Muscle of arm (tissue), 14 donors: Measurements from ENCODE around the gene PTRHD1. TPM values are rescaled to one million over a fixed set of nuclear protein-coding genes. Genes with fewer than 3 reads are reported as not detected.
A peak's percentile ranks its signal among the peaks of the same experiment; 100 is the strongest.
"Not testable (repeated sequence)": the region's sequence is repeated elsewhere in the genome, so short reads cannot be mapped to it uniquely, and the experiment has no call there.

Experiments used
- DNase-seq: peaks from one replicate; pipeline ENCODE4 v3.0.0-alpha.2; 2013
- long read RNA-seq, 11 donors: transcript quantifications; one replicate each; lab custom pipeline, GENCODE V29; 2026
- polyA plus RNA-seq, 12 donors: library from polyadenylated mRNA; unstranded; fragments of 120-200 nt; gene quantifications; one replicate each; pipeline ENCODE4 v1.2.1, GENCODE V29; 2013; ENCODE audit not compliant: insufficient read length in 12 of 12

The PTRHD1 gene
- polyA plus RNA-seq, result 10 to 100 TPM in 11 of 12 donors, not detected in 1; 34.9 to 47.6 (median 44.2) TPM
- long read RNA-seq, donor 1, transcript PTRHD1-201 (2 exons, 1,105 nt), result major isoform, 108 of 108 reads
- long read RNA-seq, donor 1, partial matches to known transcripts, result 0 of 108 reads
- long read RNA-seq, donor 1, other reads (novel, unspliced or antisense), result 0 of 108 reads
- long read RNA-seq, donor 2, transcript PTRHD1-201 (2 exons, 1,105 nt), result major isoform, 81 of 95 reads
- long read RNA-seq, donor 2, partial matches to known transcripts, result 14 of 95 reads
- long read RNA-seq, donor 2, other reads (novel, unspliced or antisense), result 0 of 95 reads
- long read RNA-seq, donor 3, transcript PTRHD1-201 (2 exons, 1,105 nt), result major isoform, 58 of 69 reads
- long read RNA-seq, donor 3, partial matches to known transcripts, result 11 of 69 reads
- long read RNA-seq, donor 3, other reads (novel, unspliced or antisense), result 0 of 69 reads
- long read RNA-seq, donor 4, transcript PTRHD1-201 (2 exons, 1,105 nt), result major isoform, 45 of 45 reads
- long read RNA-seq, donor 4, partial matches to known transcripts, result 0 of 45 reads
- long read RNA-seq, donor 4, other reads (novel, unspliced or antisense), result 0 of 45 reads
- long read RNA-seq, donor 5, transcript PTRHD1-201 (2 exons, 1,105 nt), result major isoform, 97 of 97 reads
- long read RNA-seq, donor 5, partial matches to known transcripts, result 0 of 97 reads
- long read RNA-seq, donor 5, other reads (novel, unspliced or antisense), result 0 of 97 reads
- long read RNA-seq, donor 6, transcript PTRHD1-201 (2 exons, 1,105 nt), result major isoform, 69 of 78 reads
- long read RNA-seq, donor 6, partial matches to known transcripts, result 9 of 78 reads
- long read RNA-seq, donor 6, other reads (novel, unspliced or antisense), result 0 of 78 reads
- long read RNA-seq, donor 7, transcript PTRHD1-201 (2 exons, 1,105 nt), result major isoform, 45 of 45 reads
- long read RNA-seq, donor 7, partial matches to known transcripts, result 0 of 45 reads
- long read RNA-seq, donor 7, other reads (novel, unspliced or antisense), result 0 of 45 reads
- long read RNA-seq, donor 8, transcript PTRHD1-201 (2 exons, 1,105 nt), result major isoform, 84 of 92 reads
- long read RNA-seq, donor 8, partial matches to known transcripts, result 7 of 92 reads
- long read RNA-seq, donor 8, other reads (novel, unspliced or antisense), result 0 of 92 reads
- long read RNA-seq, donor 9, transcript PTRHD1-201 (2 exons, 1,105 nt), result major isoform, 56 of 72 reads
- long read RNA-seq, donor 9, partial matches to known transcripts, result 16 of 72 reads
- long read RNA-seq, donor 9, other reads (novel, unspliced or antisense), result 0 of 72 reads
- long read RNA-seq, donor 10, transcript PTRHD1-201 (2 exons, 1,105 nt), result major isoform, 84 of 93 reads
- long read RNA-seq, donor 10, partial matches to known transcripts, result 9 of 93 reads
- long read RNA-seq, donor 10, other reads (novel, unspliced or antisense), result 0 of 93 reads
- long read RNA-seq, donor 11, transcript PTRHD1-201 (2 exons, 1,105 nt), result major isoform, 93 of 93 reads
- long read RNA-seq, donor 11, partial matches to known transcripts, result 0 of 93 reads
- long read RNA-seq, donor 11, other reads (novel, unspliced or antisense), result 0 of 93 reads

DNA sequence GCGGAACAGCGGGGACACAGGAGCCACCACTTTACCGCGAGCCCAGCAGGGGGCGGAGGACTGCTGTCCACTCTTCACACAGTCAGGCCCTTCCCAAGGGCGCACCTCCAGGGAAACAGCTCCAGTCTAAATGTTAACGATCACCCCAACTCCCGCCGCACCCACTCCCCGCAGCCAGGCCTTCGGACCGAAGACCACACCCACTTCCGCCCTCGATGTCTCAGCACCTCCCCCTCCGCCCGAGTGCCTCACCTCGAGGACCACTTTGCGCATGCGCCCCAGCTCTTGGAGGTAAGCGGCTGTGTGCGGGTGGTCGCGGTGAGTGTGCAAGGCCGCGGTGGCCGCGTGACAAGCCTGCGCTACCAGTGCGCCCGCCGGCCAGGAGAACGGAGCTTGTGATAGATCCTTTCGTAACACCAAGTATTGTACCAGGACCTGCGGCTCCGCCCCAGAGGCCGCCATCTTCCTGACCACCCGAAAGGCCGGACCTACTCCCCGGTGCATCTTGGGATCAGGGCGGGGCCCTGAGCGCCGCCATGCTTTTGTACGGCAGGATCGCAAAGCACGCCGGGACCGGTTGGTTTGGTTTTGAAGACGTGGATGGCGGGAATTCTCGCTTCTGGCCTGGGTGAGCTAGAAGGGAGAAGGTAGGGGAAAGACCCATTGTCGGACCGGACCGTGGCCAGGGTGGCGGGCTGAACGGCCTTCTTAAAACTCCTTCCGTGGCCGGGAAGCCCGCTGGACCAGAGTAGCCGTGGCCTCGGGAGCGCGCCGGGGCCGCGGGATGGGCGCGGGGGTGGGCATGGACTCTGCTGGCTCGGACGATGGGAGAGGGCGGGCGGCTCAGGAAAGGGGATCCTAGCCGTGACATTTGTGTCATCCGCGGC, at the start of gene PTRHD1, which contains the start of gene CENPO:
TSS of gene PTRHD1 (minus strand) at position 518 of the 887 bp plus-strand sequence. CDS start at position 504, 14 bp downstream.
TSS of gene CENPO (plus strand) at position 552 of the 887 bp plus-strand sequence. CDS start 495 bp downstream, outside the sequence.
- DNase-seq, result peak; percentile 97

GRCh38 chr2:24842081-24843050, 49.2 kb upstream of the PTRHD1 start:
- no peak for DNase-seq

- no peak for DNase-seq
Measured at GRCh38 chr2:24840962-24841945, 48.1 kb upstream of the PTRHD1 start.

DNA sequence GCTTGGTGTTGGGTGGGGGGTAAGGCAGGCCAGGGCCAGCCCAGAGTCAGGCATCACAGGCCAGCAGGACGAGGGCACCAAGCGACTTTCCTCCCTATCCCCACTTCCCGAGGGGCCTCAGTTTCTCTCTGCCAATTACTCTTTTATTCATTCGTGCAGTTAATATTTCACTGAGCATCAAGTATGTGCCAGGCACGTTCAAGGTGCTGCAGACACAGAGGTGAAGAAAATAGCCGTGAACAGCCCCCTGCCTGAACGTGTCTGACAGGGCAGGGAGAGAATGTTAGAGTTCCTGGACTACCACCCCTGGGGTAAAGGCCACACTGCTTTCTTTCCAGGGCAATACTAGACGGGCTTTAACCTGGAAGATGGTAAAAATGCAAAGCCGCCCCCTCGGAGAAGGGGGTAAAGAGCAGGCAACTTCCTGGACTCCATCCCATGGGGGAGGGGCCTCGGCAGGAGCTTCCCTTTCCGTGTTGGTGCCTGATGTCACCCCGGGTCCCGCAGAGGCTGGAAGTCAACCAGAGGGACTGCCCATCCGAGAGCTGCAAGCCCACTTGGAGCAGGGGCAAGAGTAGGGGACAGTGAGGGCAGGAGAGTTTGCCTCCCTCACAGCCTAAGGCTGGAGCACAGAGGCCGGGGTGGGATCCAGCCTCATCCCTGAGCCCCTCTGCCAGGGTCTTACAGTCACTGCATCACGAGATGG, 47.1 kb upstream of the PTRHD1 start:
- no peak for DNase-seq

DNA sequence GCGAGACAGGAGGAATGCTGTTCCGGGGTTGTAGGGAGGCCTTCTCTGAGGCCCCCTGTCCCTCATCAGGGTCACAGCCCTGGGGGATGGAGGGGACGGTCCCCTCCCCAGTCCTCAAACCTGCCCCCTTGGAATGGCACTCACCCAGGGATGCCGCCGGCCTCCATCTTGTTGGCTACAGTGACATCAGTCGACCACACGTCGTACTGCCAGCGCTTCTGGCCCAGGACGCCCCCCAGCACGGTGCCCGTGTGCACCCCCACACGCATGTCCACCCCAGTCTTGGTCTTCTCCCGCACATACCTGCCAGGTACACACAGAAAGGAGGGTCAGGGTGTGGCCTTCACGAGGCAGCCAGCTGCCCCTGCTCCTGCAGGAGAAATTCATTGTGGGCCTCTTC, 46.5 kb upstream of the PTRHD1 start:
- DNase-seq, result no peak

GRCh38 chr2:24838541-24838940, 45.4 kb upstream of the PTRHD1 start:
- no peak for DNase-seq

DNA sequence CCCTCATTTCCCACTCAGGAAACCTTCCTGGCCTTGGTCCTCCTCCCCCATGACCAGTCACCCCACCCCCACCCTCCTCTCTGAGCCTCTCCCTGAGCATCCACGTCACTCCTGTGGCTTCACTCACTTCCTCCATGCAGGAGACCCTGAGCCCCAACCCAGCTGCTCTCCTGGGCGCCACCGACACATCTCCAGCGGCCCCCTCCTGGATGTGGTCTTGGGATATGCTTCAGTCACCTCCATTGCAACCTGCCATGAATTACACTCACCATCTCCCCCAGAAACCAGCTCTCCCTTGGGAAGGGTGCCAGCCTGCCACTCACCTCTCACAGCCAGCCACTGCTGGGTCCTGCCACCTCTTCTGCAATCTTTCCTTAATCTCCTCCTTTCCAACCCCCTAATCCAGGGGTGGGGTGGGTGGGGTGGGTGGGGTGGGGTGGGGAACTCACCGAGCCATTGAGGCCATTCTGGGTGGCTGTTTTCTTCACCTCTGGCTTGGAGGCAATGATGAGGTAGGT, 44.9 kb upstream of the PTRHD1 start:
- no peak for DNase-seq

DNA sequence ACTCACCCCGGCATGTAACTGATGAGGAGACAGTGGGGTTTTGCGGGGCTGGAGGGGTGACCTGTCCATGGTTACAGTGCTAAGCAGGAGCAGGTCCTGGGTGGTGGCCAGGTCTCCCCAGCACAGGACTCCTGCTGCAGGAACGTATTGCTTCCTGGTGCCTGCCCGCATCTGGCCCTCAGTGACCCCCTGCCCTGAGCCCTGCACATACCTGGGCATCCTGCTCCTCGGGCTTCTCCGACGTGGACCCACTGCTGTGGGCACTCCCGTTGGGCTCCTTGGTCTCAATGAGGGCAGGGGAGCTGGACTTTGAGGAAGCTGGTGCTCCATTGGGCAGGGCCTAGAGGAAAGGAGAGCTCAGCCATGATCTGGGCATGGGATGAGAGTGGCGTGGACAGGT, 43.5 kb upstream of the PTRHD1 start:
- DNase-seq, result no peak

GRCh38 chr2:24836206-24836605, 43.0 kb upstream of the PTRHD1 start:
- DNase-seq, result no peak

DNA sequence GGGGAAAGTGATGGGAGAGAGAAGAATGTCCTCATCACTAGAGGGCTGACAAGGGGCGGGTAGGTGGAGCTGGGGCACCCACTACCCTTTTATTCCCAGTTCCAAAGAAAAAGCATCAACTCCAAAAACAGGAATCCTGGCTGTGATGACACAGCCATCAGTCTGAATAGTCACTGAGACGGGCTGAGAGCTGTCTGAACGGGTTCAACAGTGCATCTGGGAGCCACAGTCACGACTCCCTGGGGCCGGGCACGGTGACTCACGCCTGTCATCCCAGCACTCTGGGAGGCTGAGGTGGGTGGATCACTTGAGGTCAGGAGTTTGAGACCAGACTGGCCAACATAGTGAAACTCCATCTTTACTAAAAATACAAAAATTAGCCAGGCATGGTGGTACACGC, 42.2 kb upstream of the PTRHD1 start:
- DNase-seq, result not testable (repeated sequence)

DNA sequence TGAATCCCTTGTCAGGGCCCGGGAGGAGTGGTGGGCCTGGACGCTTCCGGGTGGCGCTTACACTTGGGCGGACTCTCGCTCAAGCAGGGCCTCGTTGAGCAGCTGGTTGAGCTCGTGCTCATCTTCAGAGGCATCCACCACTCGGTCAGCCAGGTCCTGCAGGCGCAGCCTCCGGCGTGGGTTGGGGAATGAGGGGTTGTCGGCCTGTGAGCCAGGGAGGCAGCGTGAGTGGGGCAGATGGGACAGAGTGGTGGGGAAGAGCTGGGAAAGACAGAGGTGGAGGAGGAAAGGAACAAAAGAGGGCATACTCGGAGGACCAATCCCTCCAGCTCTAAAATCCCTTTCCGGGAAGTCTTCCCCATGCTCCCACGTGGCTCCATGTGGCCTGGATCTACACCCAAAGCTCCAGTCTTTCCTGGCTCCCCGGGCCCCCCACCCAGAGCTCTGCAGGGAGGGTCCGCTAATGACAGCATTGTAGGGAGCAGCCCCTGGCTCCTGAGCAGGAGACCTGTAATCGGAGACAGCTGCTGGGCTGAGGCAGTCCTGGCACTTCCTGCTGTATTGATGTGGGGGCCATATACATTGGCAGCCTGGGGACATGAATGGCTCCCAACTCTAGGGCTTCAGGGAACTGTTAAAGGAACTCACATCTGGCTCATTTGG, 41.7 kb upstream of the PTRHD1 start:
- DNase-seq, result no peak

DNA sequence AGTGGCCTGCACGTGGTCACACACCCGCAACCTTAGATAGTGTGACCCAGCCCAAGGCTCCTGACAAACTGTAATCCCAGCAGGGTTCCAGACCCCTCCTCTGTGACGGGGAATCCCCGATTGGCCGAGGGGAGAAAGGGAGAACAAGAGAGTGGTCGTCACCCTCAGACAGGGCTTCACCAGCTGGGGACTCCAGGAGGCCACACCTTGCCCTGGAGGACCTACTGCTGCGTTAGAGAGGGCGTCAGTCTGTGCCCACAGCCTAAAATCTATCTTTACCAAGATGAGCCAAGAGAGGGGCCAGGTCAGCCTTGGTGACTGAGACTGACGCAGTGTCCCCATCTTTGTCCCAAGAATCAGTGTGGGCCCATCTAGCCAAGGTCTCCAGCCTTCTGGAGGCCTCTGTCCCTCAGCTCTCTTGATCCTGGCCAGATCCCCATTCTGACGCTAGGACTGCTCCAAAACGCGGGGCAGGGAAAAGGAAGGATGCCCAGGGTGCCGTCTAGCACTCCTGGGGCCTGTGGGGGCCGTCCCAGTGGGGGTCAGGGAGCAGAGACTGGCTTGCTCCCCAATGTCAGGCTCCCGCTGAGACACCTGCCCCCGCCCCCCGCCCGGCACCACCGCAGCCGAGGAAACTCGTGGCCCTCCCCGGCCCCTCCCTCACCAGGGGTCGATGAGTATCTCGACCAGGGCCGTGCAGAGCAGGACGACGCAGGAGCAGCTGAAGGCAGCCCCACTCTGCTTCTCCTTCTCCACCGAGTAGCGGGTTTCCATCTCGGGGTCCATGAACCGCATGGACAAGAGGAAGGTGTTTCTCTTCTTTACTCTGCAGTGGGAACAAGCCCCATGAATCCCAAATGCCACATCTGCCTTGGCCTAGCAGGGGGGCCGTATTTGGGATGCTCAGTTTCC, 40.9 kb upstream of the PTRHD1 start:
- DNase-seq, result no peak

- DNase-seq, result no peak
Measured at GRCh38 chr2:24832931-24833701, 39.9 kb upstream of the PTRHD1 start.

- no peak for DNase-seq
Measured at GRCh38 chr2:24832521-24832920, 39.3 kb upstream of the PTRHD1 start.
